Measurements from ENCODE around the gene PRKN.

PRKN gene

DNA sequence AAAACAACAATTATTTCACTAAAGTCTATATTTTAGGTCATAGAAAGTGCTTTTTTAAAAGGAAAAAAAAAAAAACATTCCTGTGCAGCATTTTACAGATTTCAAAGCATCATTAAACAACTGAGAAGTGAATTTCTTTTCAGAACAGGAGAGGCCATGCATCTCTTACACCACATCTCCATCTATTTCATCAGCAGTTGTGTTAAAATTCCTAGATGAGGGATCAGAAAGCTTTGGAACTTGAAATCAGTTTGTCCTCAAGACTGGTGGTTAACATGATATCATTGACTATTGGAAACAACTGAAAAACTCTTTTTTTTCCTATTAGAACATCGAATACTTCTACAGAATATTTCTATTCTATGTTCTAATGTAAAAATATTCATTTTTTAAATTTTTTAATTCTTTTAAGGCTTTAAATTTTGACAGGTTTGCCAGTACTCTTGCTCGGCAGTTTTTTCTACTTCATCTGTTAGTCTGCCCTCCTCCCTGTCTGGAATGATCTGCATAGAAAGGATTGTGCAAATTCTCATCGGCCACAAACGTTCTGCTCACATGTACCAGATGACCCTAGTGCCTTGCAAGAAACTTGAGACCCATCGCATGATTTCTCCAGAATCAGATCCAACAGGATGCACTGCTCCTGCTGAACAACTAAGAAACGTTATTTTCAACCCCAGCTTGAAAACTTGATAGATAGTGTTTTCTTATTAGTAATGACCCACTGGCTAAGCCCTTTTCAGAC lies 1042.7 kb downstream of the PRKN start:
- DNase-seq (ENCODE audit: low spot score): no peak
- in situ Hi-C loops (cut with MboI; ENCODE audit: low sequenced_read_pairs, unreplicated experiment): no loop called here
- TF ChIP-seq, protein P1, sequence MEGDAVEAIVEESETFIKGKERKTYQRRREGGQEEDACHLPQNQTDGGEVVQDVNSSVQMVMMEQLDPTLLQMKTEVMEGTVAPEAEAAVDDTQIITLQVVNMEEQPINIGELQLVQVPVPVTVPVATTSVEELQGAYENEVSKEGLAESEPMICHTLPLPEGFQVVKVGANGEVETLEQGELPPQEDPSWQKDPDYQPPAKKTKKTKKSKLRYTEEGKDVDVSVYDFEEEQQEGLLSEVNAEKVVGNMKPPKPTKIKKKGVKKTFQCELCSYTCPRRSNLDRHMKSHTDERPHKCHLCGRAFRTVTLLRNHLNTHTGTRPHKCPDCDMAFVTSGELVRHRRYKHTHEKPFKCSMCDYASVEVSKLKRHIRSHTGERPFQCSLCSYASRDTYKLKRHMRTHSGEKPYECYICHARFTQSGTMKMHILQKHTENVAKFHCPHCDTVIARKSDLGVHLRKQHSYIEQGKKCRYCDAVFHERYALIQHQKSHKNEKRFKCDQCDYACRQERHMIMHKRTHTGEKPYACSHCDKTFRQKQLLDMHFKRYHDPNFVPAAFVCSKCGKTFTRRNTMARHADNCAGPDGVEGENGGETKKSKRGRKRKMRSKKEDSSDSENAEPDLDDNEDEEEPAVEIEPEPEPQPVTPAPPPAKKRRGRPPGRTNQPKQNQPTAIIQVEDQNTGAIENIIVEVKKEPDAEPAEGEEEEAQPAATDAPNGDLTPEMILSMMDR (IDR thresholded peaks at IDR 0.05; ENCODE audit: borderline replicate concordance, control extremely low read depth, extremely low read depth, insufficient read depth, missing control alignments): no peak

DNA sequence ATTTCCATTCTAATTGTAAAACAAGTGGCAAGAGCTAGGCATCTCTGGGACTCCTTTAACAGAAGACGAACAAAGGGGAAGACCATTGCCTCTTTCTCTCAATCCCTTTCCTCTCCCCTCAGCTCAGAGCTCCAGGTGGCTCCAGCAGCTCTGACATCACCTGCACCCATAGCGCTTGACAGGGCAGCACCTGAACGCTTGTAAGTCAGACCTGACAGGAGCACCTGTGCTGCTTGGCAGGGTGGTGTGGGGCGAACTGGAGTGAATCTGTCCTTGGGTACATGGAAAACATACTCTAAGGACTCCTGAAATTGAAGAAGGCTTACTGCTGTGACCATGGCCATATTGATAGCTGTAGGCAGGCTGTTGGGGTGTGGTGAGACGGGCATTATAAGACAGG lies 1044.2 kb downstream of the PRKN start:
- TF ChIP-seq, protein P1 (IDR thresholded peaks at IDR 0.05; ENCODE audit: borderline replicate concordance, control extremely low read depth, extremely low read depth, insufficient read depth, missing control alignments): no peak
- DNase-seq (ENCODE audit: low spot score): no peak
- in situ Hi-C loops (cut with MboI; ENCODE audit: low sequenced_read_pairs, unreplicated experiment): no loop called here

DNA sequence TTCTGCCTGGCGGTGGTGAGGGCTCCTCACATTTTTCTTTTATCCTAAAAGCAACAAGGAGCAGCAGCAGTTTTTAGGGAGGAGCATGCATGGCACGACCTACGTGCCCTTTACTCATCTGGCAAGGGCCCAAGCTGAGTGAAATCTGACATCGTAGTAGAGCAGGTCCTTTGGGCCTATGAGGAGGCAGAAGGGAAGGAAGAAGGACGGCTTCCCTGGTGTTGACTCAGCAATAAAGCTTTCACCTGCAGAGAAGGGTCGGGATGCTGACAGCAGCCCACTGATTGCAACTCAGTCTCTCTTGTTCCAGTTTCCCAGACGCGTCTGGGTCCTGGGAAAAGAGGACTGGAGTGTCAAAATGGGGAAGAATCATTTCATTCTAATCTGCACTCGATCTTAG lies 1044.6 kb downstream of the PRKN start:
- in situ Hi-C loops (cut with MboI; ENCODE audit: low sequenced_read_pairs, unreplicated experiment): no loop called here
- no peak for DNase-seq (ENCODE audit: low spot score)
- TF ChIP-seq, protein P1 (IDR thresholded peaks at IDR 0.05; ENCODE audit: borderline replicate concordance, control extremely low read depth, extremely low read depth, insufficient read depth, missing control alignments): no peak

DNA sequence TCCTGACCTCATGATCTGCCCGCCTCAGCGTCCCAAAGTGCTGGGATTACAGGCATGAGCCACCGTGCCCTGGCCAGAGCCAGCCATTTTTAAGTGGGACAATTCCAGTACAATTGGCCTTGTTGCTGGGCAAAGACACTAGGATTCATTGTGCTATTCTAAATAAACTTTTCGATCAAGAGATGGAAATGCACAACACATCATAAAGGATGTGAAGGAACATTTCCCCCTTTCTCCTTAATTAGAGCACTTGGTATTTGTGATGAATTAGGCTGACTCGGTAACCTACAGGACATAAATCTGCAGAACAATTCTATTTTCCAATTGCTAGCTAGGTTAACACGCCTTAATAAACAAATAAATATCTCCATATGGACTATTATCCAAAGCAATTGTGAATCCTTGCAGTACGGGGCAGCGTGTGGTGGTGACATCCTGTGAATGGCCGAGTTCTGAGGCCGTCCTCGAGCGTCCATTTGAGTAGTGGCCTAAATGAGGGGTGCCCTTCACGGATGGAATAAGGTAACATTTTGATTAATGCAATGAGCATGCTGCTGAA lies 1047.5 kb downstream of the PRKN start:
- TF ChIP-seq, protein P1 (IDR thresholded peaks at IDR 0.05; ENCODE audit: borderline replicate concordance, control extremely low read depth, extremely low read depth, insufficient read depth, missing control alignments): no peak
- DNase-seq (ENCODE audit: low spot score): no peak
- in situ Hi-C loops (cut with MboI; ENCODE audit: low sequenced_read_pairs, unreplicated experiment): no loop called here

DNA sequence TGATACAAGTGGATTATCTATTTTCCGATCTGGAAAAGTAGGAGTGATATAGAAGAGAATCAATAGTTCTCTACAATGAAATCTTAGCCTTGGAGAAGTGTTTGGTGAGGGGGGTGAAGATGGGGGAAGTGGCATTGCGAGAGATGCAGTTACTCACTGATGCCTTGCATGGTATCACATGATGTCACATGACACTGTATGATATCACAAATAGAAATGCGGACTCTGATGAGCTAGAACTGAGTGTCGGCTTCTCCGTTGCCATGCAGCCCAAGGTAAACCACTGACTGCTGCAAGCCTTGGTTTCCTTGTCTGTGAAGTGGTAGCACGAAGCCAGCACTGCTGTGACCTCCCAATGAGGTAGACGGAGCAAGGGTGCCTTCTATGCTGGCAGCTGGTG lies 1050.4 kb downstream of the PRKN start:
- in situ Hi-C loops (cut with MboI; ENCODE audit: low sequenced_read_pairs, unreplicated experiment): no loop called here
- TF ChIP-seq, protein P1 (IDR thresholded peaks at IDR 0.05; ENCODE audit: borderline replicate concordance, control extremely low read depth, extremely low read depth, insufficient read depth, missing control alignments): no peak
- no peak for DNase-seq (ENCODE audit: low spot score)

DNA sequence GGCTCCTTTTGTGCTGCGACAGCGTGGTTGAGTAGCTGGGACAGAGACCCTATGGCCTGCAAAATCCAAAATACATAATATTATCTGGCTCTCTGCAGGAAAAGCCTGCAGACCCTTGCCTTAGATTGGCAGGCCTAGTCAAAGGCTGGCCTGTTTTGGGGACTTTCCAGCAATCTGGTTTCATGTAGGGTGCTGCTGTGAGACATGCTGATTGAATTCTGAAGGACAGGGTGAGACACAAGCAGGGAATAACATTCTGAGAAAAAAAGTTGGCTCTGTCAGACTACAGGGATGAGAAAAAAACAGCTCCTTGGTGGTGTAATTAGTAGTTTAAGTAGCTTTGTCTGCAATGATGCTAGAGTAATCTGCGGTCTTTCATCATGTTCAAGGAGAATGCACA lies 1051.0 kb downstream of the PRKN start:
- DNase-seq (ENCODE audit: low spot score): no peak
- TF ChIP-seq, protein P1 (IDR thresholded peaks at IDR 0.05; ENCODE audit: borderline replicate concordance, control extremely low read depth, extremely low read depth, insufficient read depth, missing control alignments): no peak
- in situ Hi-C loops (cut with MboI; ENCODE audit: low sequenced_read_pairs, unreplicated experiment): no loop called here

Measured in GM13976 (cell line).